HepG2 (cell line): ENCODE results near the gene SEZ6. TPM values are rescaled to one million over a fixed set of nuclear protein-coding genes. Genes with fewer than 3 reads are reported as not detected.
A peak's percentile ranks its signal among the peaks of the same experiment; 100 is the strongest.

ENCODE experiments used
- FLYWCH1 ChIP-seq: sonication (generic); formaldehyde crosslinking; IDR thresholded peaks from 2 replicates; pipeline ENCODE4 v1.8.1; 2023; ENCODE audit warnings: mild to moderate bottlenecking, missing genetic modification reagents
- MEIS1 ChIP-seq: sonication (generic); formaldehyde crosslinking; IDR thresholded peaks from 2 replicates; pipeline ENCODE4 v1.9.0; 2021; ENCODE audit warnings: mild to moderate bottlenecking, missing genetic modification reagents, moderate library complexity, borderline replicate concordance
- NFE2L2 ChIP-seq: fragments of 150-350 bp; IDR thresholded peaks from 2 replicates; pipeline ENCODE4 v1.6.1; 2014; ENCODE audit warnings: low read length
- NR2F6 ChIP-seq, 2 experiments: IDR thresholded peaks; 2 replicates each; pipeline ENCODE4 v1.6.1; 2016; ENCODE audit warnings: antibody characterized with exemption in 1 of 2, mild to moderate bottlenecking in 1 of 2
- NR3C1 ChIP-seq: sonication (generic); formaldehyde crosslinking; IDR thresholded peaks from 2 replicates; pipeline ENCODE4 v1.4.0; 2020; ENCODE audit warnings: missing genetic modification reagents
- RXRA ChIP-seq: sonication (generic); formaldehyde crosslinking; IDR thresholded peaks from 2 replicates; pipeline ENCODE4 v1.5.1; 2020; ENCODE audit warnings: missing genetic modification reagents
- TAF15 ChIP-seq: fragments of 200-400 bp; formaldehyde crosslinking; IDR thresholded peaks from one replicate; pipeline ENCODE4 v1.6.1; 2018; ENCODE audit warnings: mild to moderate bottlenecking, low read depth, low read length; ENCODE audit not compliant: poor library complexity, severe bottlenecking
- THAP11 ChIP-seq: IDR thresholded peaks from 2 replicates; pipeline ENCODE4 v1.6.1; 2016; ENCODE audit warnings: missing biosample characterization, missing genetic modification reagents
- ZBTB8A ChIP-seq: sonication (generic); formaldehyde crosslinking; IDR thresholded peaks from 2 replicates; pipeline ENCODE4 v1.4.0; 2020; ENCODE audit warnings: mild to moderate bottlenecking, low read depth, missing genetic modification reagents, borderline replicate concordance
- ZFP90 ChIP-seq: sonication (generic); formaldehyde crosslinking; IDR thresholded peaks from 2 replicates; pipeline ENCODE4 v1.8.0; 2022; ENCODE audit warnings: missing genetic modification reagents, mild to moderate bottlenecking, inconsistent platforms, borderline replicate concordance
- ZFX ChIP-seq: sonication (generic); formaldehyde crosslinking; IDR thresholded peaks from 2 replicates; pipeline ENCODE4 v1.4.0; 2020; ENCODE audit warnings: mild to moderate bottlenecking, low read depth, missing genetic modification reagents, moderate library complexity
- ZNF530 ChIP-seq: sonication (generic); formaldehyde crosslinking; IDR thresholded peaks from 2 replicates; pipeline ENCODE4 v1.5.0; 2020; ENCODE audit warnings: low read depth, mild to moderate bottlenecking, missing genetic modification reagents
- ZNF572 ChIP-seq: sonication (generic); formaldehyde crosslinking; IDR thresholded peaks from 2 replicates; pipeline ENCODE4 v1.5.1; 2020; ENCODE audit warnings: mild to moderate bottlenecking, missing genetic modification reagents
- ZSCAN22 ChIP-seq: sonication (generic); formaldehyde crosslinking; IDR thresholded peaks from 2 replicates; pipeline ENCODE4 v1.4.0; 2020; ENCODE audit warnings: mild to moderate bottlenecking, missing genetic modification reagents
- polyA plus RNA-seq, 8 experiments: library from polyadenylated mRNA; depleted of rRNA in 3 of 8; stranded (reverse) in 7 of 8; unstranded in 1 of 8; fragments of >200 nt; fragmentation: Illumina TruSeq in 4 of 8; extraction: Trizol in 4 of 8; gene quantifications; 2 replicates each; pipeline versions ENCODE4 v1.2.1 to v1.2.3, GENCODE V29; 2011 to 2016; ENCODE audit warnings: low read depth in 4 of 8, missing spikeins in 1 of 8, mixed read lengths in 1 of 8; ENCODE audit not compliant: insufficient read depth in 1 of 8
- total RNA-seq, 5 experiments: library from RNA; depleted of rRNA; stranded (reverse); fragments of >200 nt; fragmentation: Illumina TruSeq; extraction: Trizol; gene quantifications; 2 replicates each; pipeline ENCODE4 v1.2.3, GENCODE V29; 2016; ENCODE audit warnings: low read depth in 1 of 5
- TF ChIP-seq, protein P1 (sequence below): sonication (generic); formaldehyde crosslinking; IDR thresholded peaks from 2 replicates; pipeline ENCODE4 v1.5.1; 2020; ENCODE audit warnings: mild to moderate bottlenecking, missing genetic modification reagents, moderate library complexity
- TF ChIP-seq, protein P2 (sequence below): sonication (generic); formaldehyde crosslinking; IDR thresholded peaks from 2 replicates; pipeline ENCODE4 v1.4.0; 2020; ENCODE audit warnings: missing genetic modification reagents
- TF ChIP-seq, protein P3 (sequence below): sonication (generic); formaldehyde crosslinking; IDR thresholded peaks from 2 replicates; pipeline ENCODE4 v1.9.0; 2021; ENCODE audit warnings: mild to moderate bottlenecking, missing genetic modification reagents

The SEZ6 gene
- total and polyA plus RNA-seq, 2 of the 13 experiments (the other 11 are each of a cell fraction or from before 2014, with no cell fraction given): not detected

DNA sequence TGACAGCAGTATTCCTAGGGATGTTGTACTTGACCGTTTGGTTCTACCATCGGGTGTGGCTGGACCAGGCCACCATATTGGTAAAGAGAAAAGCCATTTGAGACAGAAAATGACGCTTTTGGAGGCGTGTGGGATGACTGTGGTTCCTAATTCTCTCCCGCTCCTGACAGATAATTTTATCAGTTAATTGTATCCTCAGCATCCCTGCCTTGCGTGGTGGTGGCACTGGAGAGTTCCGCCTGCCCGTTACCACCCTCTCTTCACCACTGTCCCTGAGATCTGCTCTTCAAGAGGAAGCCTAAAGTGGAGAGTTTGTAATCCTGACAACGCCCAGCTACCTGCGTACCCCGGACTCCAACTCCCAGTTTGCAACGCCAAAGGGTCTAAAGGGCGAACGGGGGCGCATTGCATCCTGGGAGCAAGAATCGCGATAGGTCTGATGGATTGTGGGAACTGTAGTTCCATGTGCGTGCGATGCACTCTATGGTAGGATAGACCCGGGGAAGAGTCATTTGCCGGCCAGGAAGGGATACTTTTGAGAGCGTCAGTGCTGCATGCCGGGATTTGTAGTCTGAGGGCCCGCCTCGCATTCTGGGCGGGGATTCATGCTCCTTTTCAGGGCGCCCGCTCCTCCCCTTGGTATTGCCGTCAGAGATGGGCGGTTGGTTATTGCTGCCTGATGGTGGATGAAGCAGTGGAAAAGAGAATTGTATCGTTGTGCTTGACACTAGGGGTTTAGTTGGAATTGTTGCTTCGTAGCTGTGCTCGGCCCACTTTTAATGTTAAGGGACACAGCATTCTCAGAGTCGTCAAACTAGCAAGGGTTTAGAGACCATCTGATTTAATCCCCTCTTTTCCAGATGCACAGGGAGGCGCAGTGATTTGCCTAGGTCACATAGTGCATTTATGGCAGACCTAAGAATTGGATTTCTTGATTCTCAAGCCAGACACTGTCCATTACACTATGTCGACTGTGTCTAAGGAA lies 53.5 kb downstream of the SEZ6 start (continued):
- TF ChIP-seq ZFP90 (CRISPR knock-in tag): 0 out of 2 replicates have a peak, but pooled peaks have one; percentile 7
- TF ChIP-seq MEIS1: peak; percentile 88
- TF ChIP-seq RXRA (CRISPR knock-in tag): peak; percentile 33; the same call in 1 of the 2 replicates
- no peak for TF ChIP-seq ZBTB8A (CRISPR knock-in tag)
- TF ChIP-seq ZNF572: no peak
- TF ChIP-seq, protein P1, sequence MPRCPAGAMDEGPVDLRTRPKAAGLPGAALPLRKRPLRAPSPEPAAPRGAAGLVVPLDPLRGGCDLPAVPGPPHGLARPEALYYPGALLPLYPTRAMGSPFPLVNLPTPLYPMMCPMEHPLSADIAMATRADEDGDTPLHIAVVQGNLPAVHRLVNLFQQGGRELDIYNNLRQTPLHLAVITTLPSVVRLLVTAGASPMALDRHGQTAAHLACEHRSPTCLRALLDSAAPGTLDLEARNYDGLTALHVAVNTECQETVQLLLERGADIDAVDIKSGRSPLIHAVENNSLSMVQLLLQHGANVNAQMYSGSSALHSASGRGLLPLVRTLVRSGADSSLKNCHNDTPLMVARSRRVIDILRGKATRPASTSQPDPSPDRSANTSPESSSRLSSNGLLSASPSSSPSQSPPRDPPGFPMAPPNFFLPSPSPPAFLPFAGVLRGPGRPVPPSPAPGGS (CRISPR knock-in tag): 0 out of 2 replicates have a peak, but pooled peaks have one; percentile 37
- peak; percentile 51; the same call in 1 of the 2 replicates for TF ChIP-seq NR2F6 (IDR thresholded peaks at IDR 0.05)
- TF ChIP-seq NR2F6 (CRISPR knock-in tag; IDR thresholded peaks at IDR 0.05): peak; percentile 79
- TF ChIP-seq NFE2L2: 0 out of 2 replicates have a peak, but pooled peaks have one; percentile 7
- no peak for TF ChIP-seq ZNF530 (CRISPR knock-in tag)
- TF ChIP-seq, protein P2, sequence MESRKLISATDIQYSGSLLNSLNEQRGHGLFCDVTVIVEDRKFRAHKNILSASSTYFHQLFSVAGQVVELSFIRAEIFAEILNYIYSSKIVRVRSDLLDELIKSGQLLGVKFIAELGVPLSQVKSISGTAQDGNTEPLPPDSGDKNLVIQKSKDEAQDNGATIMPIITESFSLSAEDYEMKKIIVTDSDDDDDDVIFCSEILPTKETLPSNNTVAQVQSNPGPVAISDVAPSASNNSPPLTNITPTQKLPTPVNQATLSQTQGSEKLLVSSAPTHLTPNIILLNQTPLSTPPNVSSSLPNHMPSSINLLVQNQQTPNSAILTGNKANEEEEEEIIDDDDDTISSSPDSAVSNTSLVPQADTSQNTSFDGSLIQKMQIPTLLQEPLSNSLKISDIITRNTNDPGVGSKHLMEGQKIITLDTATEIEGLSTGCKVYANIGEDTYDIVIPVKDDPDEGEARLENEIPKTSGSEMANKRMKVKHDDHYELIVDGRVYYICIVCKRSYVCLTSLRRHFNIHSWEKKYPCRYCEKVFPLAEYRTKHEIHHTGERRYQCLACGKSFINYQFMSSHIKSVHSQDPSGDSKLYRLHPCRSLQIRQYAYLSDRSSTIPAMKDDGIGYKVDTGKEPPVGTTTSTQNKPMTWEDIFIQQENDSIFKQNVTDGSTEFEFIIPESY (CRISPR knock-in tag): no peak; the same call in 1 of the 2 replicates
- peak; percentile 97 for TF ChIP-seq THAP11 (CRISPR knock-in tag)
- TF ChIP-seq NR3C1 (CRISPR knock-in tag): no peak
- no peak for TF ChIP-seq TAF15
- TF ChIP-seq ZFX: peak; percentile 84; the same call in 1 of the 2 replicates
- TF ChIP-seq, protein P3, sequence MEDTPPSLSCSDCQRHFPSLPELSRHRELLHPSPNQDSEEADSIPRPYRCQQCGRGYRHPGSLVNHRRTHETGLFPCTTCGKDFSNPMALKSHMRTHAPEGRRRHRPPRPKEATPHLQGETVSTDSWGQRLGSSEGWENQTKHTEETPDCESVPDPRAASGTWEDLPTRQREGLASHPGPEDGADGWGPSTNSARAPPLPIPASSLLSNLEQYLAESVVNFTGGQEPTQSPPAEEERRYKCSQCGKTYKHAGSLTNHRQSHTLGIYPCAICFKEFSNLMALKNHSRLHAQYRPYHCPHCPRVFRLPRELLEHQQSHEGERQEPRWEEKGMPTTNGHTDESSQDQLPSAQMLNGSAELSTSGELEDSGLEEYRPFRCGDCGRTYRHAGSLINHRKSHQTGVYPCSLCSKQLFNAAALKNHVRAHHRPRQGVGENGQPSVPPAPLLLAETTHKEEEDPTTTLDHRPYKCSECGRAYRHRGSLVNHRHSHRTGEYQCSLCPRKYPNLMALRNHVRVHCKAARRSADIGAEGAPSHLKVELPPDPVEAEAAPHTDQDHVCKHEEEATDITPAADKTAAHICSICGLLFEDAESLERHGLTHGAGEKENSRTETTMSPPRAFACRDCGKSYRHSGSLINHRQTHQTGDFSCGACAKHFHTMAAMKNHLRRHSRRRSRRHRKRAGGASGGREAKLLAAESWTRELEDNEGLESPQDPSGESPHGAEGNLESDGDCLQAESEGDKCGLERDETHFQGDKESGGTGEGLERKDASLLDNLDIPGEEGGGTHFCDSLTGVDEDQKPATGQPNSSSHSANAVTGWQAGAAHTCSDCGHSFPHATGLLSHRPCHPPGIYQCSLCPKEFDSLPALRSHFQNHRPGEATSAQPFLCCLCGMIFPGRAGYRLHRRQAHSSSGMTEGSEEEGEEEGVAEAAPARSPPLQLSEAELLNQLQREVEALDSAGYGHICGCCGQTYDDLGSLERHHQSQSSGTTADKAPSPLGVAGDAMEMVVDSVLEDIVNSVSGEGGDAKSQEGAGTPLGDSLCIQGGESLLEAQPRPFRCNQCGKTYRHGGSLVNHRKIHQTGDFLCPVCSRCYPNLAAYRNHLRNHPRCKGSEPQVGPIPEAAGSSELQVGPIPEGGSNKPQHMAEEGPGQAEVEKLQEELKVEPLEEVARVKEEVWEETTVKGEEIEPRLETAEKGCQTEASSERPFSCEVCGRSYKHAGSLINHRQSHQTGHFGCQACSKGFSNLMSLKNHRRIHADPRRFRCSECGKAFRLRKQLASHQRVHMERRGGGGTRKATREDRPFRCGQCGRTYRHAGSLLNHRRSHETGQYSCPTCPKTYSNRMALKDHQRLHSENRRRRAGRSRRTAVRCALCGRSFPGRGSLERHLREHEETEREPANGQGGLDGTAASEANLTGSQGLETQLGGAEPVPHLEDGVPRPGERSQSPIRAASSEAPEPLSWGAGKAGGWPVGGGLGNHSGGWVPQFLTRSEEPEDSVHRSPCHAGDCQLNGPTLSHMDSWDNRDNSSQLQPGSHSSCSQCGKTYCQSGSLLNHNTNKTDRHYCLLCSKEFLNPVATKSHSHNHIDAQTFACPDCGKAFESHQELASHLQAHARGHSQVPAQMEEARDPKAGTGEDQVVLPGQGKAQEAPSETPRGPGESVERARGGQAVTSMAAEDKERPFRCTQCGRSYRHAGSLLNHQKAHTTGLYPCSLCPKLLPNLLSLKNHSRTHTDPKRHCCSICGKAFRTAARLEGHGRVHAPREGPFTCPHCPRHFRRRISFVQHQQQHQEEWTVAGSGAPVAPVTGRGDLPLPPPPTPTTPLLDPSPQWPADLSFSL (CRISPR knock-in tag): no peak
- TF ChIP-seq FLYWCH1 (CRISPR knock-in tag): no peak
- no peak for TF ChIP-seq ZSCAN22 (CRISPR knock-in tag)
